K562 (cell line): ENCODE results near the gene CAMK2G. TPM values are rescaled to one million over a fixed set of nuclear protein-coding genes. Genes with fewer than 3 reads are reported as not detected.
A peak's percentile ranks its signal among the peaks of the same experiment; 100 is the strongest.

Source experiments
- ATAC-seq: fragments of 200-7000 bp; cut with Tn5 transposase; 3 replicates; pipeline ENCODE4 v1.9.1; 2020; ENCODE audit warnings: moderate library complexity
- BruUV-seq: library from RNA; stranded (reverse); fragments of 400-500 nt; replicated peaks from 2 replicates; lab custom pipeline; 2021; lab: Mats Ljungman, UMichigan
- CTCF ChIA-PET: fragments of 300-600 bp; formaldehyde crosslinking; extraction: SDS; loops from one replicate; lab custom pipeline; 2021; ENCODE audit warnings: low intra/inter-chr PET ratio; lab: Yijun Ruan, JAX
- POLR2A ChIA-PET: fragments of 300-600, 350-650 bp; sonication (Branson Sonifier 250); formaldehyde crosslinking; extraction: SDS; loops from one replicate; lab custom pipeline; 2021; ENCODE audit warnings: antibody characterized with exemption, inconsistent platforms; lab: Yijun Ruan, JAX
- DNase-seq, 4 experiments: peaks; one replicate each; pipeline versions ENCODE4 v3.0.0 to v3.0.0-alpha.2; 2011 to 2018; ENCODE audit warnings: low spot score in 3 of 4, mixed read lengths in 3 of 4; ENCODE audit errors: extremely low read depth in 1 of 4
- FAIRE-seq: peaks from 2 replicates; lab custom pipeline; 2011; peaks lifted over from hg19 to GRCh38; lab: Jason Lieb, UNC
- H2AFZ ChIP-seq: 2 replicates; pipeline ENCODE4 v1.6.0; 2011; ENCODE audit warnings: low read depth, low read length, control low read depth, inconsistent platforms
- H3K27ac ChIP-seq: fragments of 200-600 bp; 3 replicates; pipeline ENCODE4 v1.8.0; 2011; ENCODE audit warnings: low read depth, mild to moderate bottlenecking, control low read depth, inconsistent platforms, low read length, moderate library complexity, mixed read lengths; ENCODE audit errors: extremely low read depth
- H3K27me3 ChIP-seq, 2 experiments: fragments of 300-600 bp in 1 of 2; 2 replicates in 1 of 2; 3 replicates in 1 of 2; pipeline versions ENCODE4 v1.6.0 to v1.8.0; 2011; ENCODE audit warnings: inconsistent platforms in 2 of 2, low read length in 2 of 2, mild to moderate bottlenecking in 1 of 2, mixed read lengths in 1 of 2, moderate library complexity in 1 of 2; ENCODE audit not compliant: control insufficient read depth in 2 of 2, insufficient read depth in 2 of 2
- H3K36me3 ChIP-seq: fragments of 300-600 bp; 3 replicates; pipeline ENCODE4 v1.8.0; 2011; ENCODE audit warnings: mild to moderate bottlenecking, low read length, inconsistent platforms; ENCODE audit not compliant: control insufficient read depth, insufficient read depth
- H3K4me1 ChIP-seq, 2 experiments: fragments of 200-600 bp in 1 of 2; replicated peaks in 1 of 2; 2 replicates in 1 of 2; 3 replicates in 1 of 2; pipeline versions ENCODE4 v1.5.1 to v1.8.0; 2011; ENCODE audit warnings: inconsistent platforms in 2 of 2, low read length in 2 of 2, mild to moderate bottlenecking in 1 of 2, mixed read lengths in 1 of 2, moderate library complexity in 1 of 2; ENCODE audit not compliant: control insufficient read depth in 2 of 2, insufficient read depth in 2 of 2
- H3K4me2 ChIP-seq: 2 replicates; pipeline ENCODE4 v1.6.1; 2011; ENCODE audit warnings: low read length, control low read depth, inconsistent platforms, mixed read lengths; ENCODE audit not compliant: insufficient read depth
- H3K4me3 ChIP-seq: fragments of 200-600 bp; sonication (generic), shearing (Covaris generic); 2 replicates; pipeline ENCODE4 v1.5.1; 2016; ENCODE audit warnings: control low read depth, inconsistent platforms
- H3K79me2 ChIP-seq: fragments of 200-600 bp; 3 replicates; pipeline ENCODE4 v1.8.0; 2011; ENCODE audit warnings: low read length, inconsistent platforms; ENCODE audit not compliant: control insufficient read depth, insufficient read depth
- H3K9ac ChIP-seq, 2 experiments: 2 replicates each; pipeline versions ENCODE4 v1.6.0 to v1.6.1; 2011; ENCODE audit warnings: low read depth in 2 of 2, low read length in 2 of 2, control low read depth in 1 of 2, inconsistent platforms in 1 of 2, mild to moderate bottlenecking in 1 of 2, mixed read lengths in 1 of 2; ENCODE audit not compliant: insufficient read depth in 1 of 2
- H3K9me1 ChIP-seq: one replicate; pipeline ENCODE4 v1.6.0; 2011; ENCODE audit warnings: inconsistent platforms, mild to moderate bottlenecking, low read length, moderate library complexity; ENCODE audit not compliant: control insufficient read depth, insufficient read depth
- H3K9me3 ChIP-seq: replicated peaks from 2 replicates; pipeline ENCODE4 v1.5.1; 2011; ENCODE audit warnings: low read depth, low read length, inconsistent platforms; ENCODE audit not compliant: control insufficient read depth, insufficient read depth
- H4K20me1 ChIP-seq: replicated peaks from 2 replicates; pipeline ENCODE4 v1.6.1; 2011; ENCODE audit warnings: low read length, inconsistent platforms, mixed read lengths; ENCODE audit not compliant: control insufficient read depth, insufficient read depth
- EGR1 ChIP-seq: fragments of 450-650 bp; conservative IDR thresholded peaks from 2 replicates; pipeline ENCODE4 v1.6.1; 2017; ENCODE audit warnings: mild to moderate bottlenecking
- MCM7 ChIP-seq, 2 experiments: fragments of 450-650 bp; IDR thresholded peaks; 2 replicates each; pipeline ENCODE4 v1.6.1; 2016 to 2018
- POLR2G ChIP-seq: fragments of 200-400 bp; formaldehyde crosslinking; IDR thresholded peaks from 2 replicates; pipeline ENCODE4 v1.6.1; 2017; ENCODE audit warnings: low read depth, mild to moderate bottlenecking, antibody characterized with exemption, low read length, moderate library complexity
- RFX5 ChIP-seq: IDR thresholded peaks from 2 replicates; pipeline ENCODE4 v1.6.1; 2011; ENCODE audit warnings: low read depth, mild to moderate bottlenecking, improper control_type of control experiment, low read length
- RHOXF2B ChIP-seq: fragments of 250-450 bp; sonication (Bioruptor Pico); conservative IDR thresholded peaks from 2 replicates; pipeline ENCODE4 v1.5.1; 2021
- whole genome bisulfite sequencing: fragments of 100-300 bp; shearing (Covaris generic); methylation state at CpG from one replicate; pipeline ENCODE4 v1.1.6; 2016; ENCODE audit warnings: low coverage, mixed read lengths; ENCODE audit not compliant: insufficient coverage; ENCODE audit errors: missing lambda C conversion rate; 5-methylcytosine and 5-hydroxymethylcytosine counted together
- in situ Hi-C: fragments of 300-500 bp; cut with MboI; formaldehyde crosslinking; loops from 4 replicates; pipeline ENCODE4 v1.15.0; 2018; ENCODE audit warnings: inconsistent platforms, mixed read lengths
- intact Hi-C: fragments of 100-400 bp; cut with micrococcal nuclease; formaldehyde crosslinking; loops from 2 replicates; pipeline ENCODE4 v1.14.2; 2022
- polyA plus RNA-seq, 8 experiments: library from polyadenylated mRNA; depleted of rRNA in 4 of 8; stranded (reverse) in 5 of 8; unstranded in 3 of 8; fragments of >200 nt; fragmentation: Nextera tagmentation in 2 of 8; fragmentation: Illumina TruSeq in 1 of 8; extraction: Ambion mirVana in 2 of 8; extraction: Trizol in 1 of 8; gene quantifications; 2 replicates each; pipeline versions ENCODE4 v1.2.1 to v1.2.3, GENCODE V29; 2011 to 2014; ENCODE audit warnings: inconsistent platforms in 1 of 8, missing spikeins in 1 of 8
- total RNA-seq, 7 experiments: library from RNA; depleted of rRNA in 6 of 7; stranded (reverse); fragments of >200 nt in 6 of 7; fragmentation: Illumina TruSeq in 2 of 7; extraction: Trizol in 2 of 7; gene quantifications; 2 replicates each; pipeline versions ENCODE4 v1.2.1 to v1.2.3, GENCODE V29; 2011 to 2021; ENCODE audit warnings: low replicate concordance in 1 of 7
- TF ChIP-seq, protein P1 (sequence below): sonication (generic); formaldehyde crosslinking; IDR thresholded peaks from 2 replicates; pipeline ENCODE4 v1.8.1; 2023; ENCODE audit warnings: missing genetic modification reagents, mild to moderate bottlenecking, borderline replicate concordance
- TF ChIP-seq, protein P2 (sequence below): sonication (generic); formaldehyde crosslinking; IDR thresholded peaks from 2 replicates; pipeline ENCODE4 v1.8.0; 2023; ENCODE audit warnings: mild to moderate bottlenecking, missing genetic modification reagents
- TF ChIP-seq, protein P3 (sequence below), 2 experiments: fragments of 150-350 bp in 1 of 2; IDR thresholded peaks; 2 replicates each; pipeline ENCODE4 v1.6.1; 2012 to 2016; ENCODE audit warnings: low read depth in 2 of 2, low read length in 2 of 2, mild to moderate bottlenecking in 1 of 2, moderate library complexity in 1 of 2
- TF ChIP-seq, protein P4 (sequence below): sonication (generic); formaldehyde crosslinking; IDR thresholded peaks from 2 replicates; pipeline ENCODE4 v1.8.0; 2022; ENCODE audit warnings: mild to moderate bottlenecking, low read depth, missing genetic modification reagents

Gene CAMK2G
- total and polyA plus RNA-seq, 9 of the 15 experiments (the other 6 are each of a cell fraction or from before 2014, with no cell fraction given): 9.0 to 37.9 (median 32.6) TPM

DNA sequence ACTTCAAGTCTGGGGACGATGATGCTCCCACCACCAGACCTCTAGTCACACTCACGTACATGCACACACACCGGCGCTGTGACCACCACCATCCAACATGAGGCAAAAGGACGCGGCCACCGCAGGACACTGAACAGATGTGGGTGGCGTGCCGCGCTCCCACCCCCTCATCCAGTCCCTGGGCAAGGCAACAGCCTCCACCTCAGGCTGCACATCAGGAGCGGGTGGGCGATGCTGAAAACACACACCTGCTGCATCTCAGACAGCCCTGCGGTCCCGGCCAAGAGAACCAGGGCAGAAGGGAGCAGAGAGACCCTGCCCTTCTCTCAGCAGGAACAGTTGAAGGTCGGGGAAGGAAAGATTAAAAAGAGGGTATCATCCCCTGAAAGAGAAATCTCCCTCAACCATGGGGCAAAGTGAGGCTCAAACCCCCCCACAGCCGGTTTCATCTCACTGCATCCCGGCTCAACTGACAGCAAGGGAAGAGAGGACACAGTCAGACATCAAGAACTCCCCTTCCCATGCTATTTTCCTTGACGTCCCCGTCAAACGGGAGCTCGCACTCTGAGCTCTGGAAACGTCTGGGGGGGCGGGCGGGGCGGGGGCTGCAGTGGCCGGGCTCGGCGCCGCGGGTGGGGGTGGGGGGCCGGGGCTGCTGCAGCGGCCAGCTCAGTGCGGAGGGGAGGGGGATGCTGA lies 1.1 kb downstream of the CAMK2G start:
- H3K79me2 ChIP-seq: peaks cover 18% of the 10 kb centered on the region
- peaks cover 9% of the 10 kb centered on the region; the same call in 1 of the 2 replicates for H4K20me1 ChIP-seq
- H3K27me3 ChIP-seq: no peaks in the 10 kb centered on the region
- peak overlapping the region in 1 of 2 experiments; percentile 81; a peak in 2 of 4 replicates for H3K9ac ChIP-seq
- ATAC-seq (no peak), DNase-seq (no peak), FAIRE-seq (no peak)
- BruUV-seq: no TSS peak
- no peak overlapping the region for H3K27ac ChIP-seq
- WGBS: 46% methylated on average over 29 of the region's 33 CpGs
- H3K9me1 ChIP-seq: no peaks in the 10 kb centered on the region
- in situ Hi-C loops (loop anchor here (10.0 kb wide), 1 partner anchor 338 kb away; no protein-coding TSS in a partner anchor), intact Hi-C loops (no loop called here)
- H3K36me3 ChIP-seq: peaks cover 48% of the 10 kb centered on the region
- H3K9me3 ChIP-seq: no peaks in the 10 kb centered on the region
- H2AFZ ChIP-seq: no peak overlapping the region
- CTCF ChIA-PET: no interaction called here
- peaks cover 20 to 29% of the 10 kb centered on the region in 2 experiments; a peak in 4 of 5 replicates for H3K4me1 ChIP-seq
- POLR2A ChIA-PET: interaction anchor here (0.6 to 1.0 kb wide), 5 partner anchors 18 to 225 kb away, joined by 3 read pairs; a partner anchor contains a TSS
- peak overlapping the region; percentile 75; the same call in 1 of the 2 replicates for H3K4me3 ChIP-seq
- H3K4me2 ChIP-seq: peak overlapping the region; percentile 47
- 0 out of 2 replicates have a peak, but pooled peaks have one; percentile 21 for TF ChIP-seq EGR1
- TF ChIP-seq RFX5: no peak
- TF ChIP-seq, protein P1, sequence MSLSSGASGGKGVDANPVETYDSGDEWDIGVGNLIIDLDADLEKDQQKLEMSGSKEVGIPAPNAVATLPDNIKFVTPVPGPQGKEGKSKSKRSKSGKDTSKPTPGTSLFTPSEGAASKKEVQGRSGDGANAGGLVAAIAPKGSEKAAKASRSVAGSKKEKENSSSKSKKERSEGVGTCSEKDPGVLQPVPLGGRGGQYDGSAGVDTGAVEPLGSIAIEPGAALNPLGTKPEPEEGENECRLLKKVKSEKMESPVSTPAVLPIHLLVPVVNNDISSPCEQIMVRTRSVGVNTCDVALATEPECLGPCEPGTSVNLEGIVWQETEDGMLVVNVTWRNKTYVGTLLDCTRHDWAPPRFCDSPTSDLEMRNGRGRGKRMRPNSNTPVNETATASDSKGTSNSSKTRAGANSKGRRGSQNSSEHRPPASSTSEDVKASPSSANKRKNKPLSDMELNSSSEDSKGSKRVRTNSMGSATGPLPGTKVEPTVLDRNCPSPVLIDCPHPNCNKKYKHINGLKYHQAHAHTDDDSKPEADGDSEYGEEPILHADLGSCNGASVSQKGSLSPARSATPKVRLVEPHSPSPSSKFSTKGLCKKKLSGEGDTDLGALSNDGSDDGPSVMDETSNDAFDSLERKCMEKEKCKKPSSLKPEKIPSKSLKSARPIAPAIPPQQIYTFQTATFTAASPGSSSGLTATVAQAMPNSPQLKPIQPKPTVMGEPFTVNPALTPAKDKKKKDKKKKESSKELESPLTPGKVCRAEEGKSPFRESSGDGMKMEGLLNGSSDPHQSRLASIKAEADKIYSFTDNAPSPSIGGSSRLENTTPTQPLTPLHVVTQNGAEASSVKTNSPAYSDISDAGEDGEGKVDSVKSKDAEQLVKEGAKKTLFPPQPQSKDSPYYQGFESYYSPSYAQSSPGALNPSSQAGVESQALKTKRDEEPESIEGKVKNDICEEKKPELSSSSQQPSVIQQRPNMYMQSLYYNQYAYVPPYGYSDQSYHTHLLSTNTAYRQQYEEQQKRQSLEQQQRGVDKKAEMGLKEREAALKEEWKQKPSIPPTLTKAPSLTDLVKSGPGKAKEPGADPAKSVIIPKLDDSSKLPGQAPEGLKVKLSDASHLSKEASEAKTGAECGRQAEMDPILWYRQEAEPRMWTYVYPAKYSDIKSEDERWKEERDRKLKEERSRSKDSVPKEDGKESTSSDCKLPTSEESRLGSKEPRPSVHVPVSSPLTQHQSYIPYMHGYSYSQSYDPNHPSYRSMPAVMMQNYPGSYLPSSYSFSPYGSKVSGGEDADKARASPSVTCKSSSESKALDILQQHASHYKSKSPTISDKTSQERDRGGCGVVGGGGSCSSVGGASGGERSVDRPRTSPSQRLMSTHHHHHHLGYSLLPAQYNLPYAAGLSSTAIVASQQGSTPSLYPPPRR: 0 out of 2 replicates have a peak, but pooled peaks have one; percentile 37
- TF ChIP-seq, protein P2, sequence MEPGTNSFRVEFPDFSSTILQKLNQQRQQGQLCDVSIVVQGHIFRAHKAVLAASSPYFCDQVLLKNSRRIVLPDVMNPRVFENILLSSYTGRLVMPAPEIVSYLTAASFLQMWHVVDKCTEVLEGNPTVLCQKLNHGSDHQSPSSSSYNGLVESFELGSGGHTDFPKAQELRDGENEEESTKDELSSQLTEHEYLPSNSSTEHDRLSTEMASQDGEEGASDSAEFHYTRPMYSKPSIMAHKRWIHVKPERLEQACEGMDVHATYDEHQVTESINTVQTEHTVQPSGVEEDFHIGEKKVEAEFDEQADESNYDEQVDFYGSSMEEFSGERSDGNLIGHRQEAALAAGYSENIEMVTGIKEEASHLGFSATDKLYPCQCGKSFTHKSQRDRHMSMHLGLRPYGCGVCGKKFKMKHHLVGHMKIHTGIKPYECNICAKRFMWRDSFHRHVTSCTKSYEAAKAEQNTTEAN (CRISPR knock-in tag): no peak
- TF ChIP-seq MCM7 (IDR thresholded peaks at IDR 0.05): no peak
- TF ChIP-seq RHOXF2B (CRISPR knock-in tag): no peak
- peak; percentile 39; the same call in 1 of the 2 replicates for TF ChIP-seq POLR2G
- TF ChIP-seq, protein P3, sequence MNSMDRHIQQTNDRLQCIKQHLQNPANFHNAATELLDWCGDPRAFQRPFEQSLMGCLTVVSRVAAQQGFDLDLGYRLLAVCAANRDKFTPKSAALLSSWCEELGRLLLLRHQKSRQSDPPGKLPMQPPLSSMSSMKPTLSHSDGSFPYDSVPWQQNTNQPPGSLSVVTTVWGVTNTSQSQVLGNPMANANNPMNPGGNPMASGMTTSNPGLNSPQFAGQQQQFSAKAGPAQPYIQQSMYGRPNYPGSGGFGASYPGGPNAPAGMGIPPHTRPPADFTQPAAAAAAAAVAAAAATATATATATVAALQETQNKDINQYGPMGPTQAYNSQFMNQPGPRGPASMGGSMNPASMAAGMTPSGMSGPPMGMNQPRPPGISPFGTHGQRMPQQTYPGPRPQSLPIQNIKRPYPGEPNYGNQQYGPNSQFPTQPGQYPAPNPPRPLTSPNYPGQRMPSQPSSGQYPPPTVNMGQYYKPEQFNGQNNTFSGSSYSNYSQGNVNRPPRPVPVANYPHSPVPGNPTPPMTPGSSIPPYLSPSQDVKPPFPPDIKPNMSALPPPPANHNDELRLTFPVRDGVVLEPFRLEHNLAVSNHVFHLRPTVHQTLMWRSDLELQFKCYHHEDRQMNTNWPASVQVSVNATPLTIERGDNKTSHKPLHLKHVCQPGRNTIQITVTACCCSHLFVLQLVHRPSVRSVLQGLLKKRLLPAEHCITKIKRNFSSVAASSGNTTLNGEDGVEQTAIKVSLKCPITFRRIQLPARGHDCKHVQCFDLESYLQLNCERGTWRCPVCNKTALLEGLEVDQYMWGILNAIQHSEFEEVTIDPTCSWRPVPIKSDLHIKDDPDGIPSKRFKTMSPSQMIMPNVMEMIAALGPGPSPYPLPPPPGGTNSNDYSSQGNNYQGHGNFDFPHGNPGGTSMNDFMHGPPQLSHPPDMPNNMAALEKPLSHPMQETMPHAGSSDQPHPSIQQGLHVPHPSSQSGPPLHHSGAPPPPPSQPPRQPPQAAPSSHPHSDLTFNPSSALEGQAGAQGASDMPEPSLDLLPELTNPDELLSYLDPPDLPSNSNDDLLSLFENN (IDR thresholded peaks at IDR 0.05; ENCODE audit: low read depth in 2 of 2, low read length in 2 of 2): no peak
- TF ChIP-seq, protein P4, sequence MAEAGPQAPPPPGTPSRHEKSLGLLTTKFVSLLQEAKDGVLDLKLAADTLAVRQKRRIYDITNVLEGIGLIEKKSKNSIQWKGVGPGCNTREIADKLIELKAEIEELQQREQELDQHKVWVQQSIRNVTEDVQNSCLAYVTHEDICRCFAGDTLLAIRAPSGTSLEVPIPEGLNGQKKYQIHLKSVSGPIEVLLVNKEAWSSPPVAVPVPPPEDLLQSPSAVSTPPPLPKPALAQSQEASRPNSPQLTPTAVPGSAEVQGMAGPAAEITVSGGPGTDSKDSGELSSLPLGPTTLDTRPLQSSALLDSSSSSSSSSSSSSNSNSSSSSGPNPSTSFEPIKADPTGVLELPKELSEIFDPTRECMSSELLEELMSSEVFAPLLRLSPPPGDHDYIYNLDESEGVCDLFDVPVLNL (CRISPR knock-in tag): peak; percentile 45; the same call in 1 of the 2 replicates
